Activated T-cell treated with anti-CD3 and anti-CD28 coated beads, Interleukin-2, amount 50 U/mL, for 72 hours (primary cell): Measurements from ENCODE around the gene TICAM1. TPM values are rescaled to one million over a fixed set of nuclear protein-coding genes. Genes with fewer than 3 reads are reported as not detected.
A peak's percentile ranks its signal among the peaks of the same experiment; 100 is the strongest.
"Not testable (repeated sequence)": the region's sequence is repeated elsewhere in the genome, so short reads cannot be mapped to it uniquely, and the experiment has no call there.

ENCODE experiments used
- ATAC-seq, 2 donors: fragments of 150-1000 bp; cut with Tn5 transposase; replicated peaks in 1 of 2; 2 replicates each; pipeline ENCODE4 v1.10.0; 2021; ENCODE audit warnings: moderate library complexity in 2 of 2, mild to moderate bottlenecking in 1 of 2
- DNase-seq, 2 donors: peaks; one replicate each; pipeline ENCODE4 v3.0.0; 2021 to 2022; ENCODE audit warnings: mixed read lengths in 1 of 2
- H3K27ac Mint-ChIP-seq: one replicate; pipeline ENCODE4 v1.8.0; 2022; ENCODE audit warnings: mild to moderate bottlenecking, moderate library complexity, mixed read lengths
- H3K27me3 Mint-ChIP-seq: one replicate; pipeline ENCODE4 v1.8.0; 2022; ENCODE audit warnings: low read depth, mixed read lengths
- H3K36me3 Mint-ChIP-seq, 2 donors: one replicate each; pipeline ENCODE4 v1.8.0; 2022; ENCODE audit warnings: mixed read lengths in 2 of 2, mild to moderate bottlenecking in 1 of 2; ENCODE audit not compliant: insufficient read depth in 2 of 2
- H3K4me1 Mint-ChIP-seq: one replicate; pipeline ENCODE4 v1.8.0; 2022; ENCODE audit warnings: low read depth, mixed read lengths
- H3K4me3 Mint-ChIP-seq, 2 donors: one replicate each; pipeline ENCODE4 v1.8.0; 2022; ENCODE audit warnings: mild to moderate bottlenecking in 2 of 2, mixed read lengths in 2 of 2, moderate library complexity in 2 of 2
- H3K9me3 Mint-ChIP-seq, 2 donors: one replicate each; pipeline ENCODE4 v1.8.0; 2022; ENCODE audit warnings: mixed read lengths in 2 of 2
- total RNA-seq, 2 donors: library from RNA; stranded (reverse); gene quantifications; one replicate each; pipeline ENCODE4 v1.2.3, GENCODE V29; 2022

The TICAM1 gene
- total RNA-seq, 2 donors from 2014 or later: 18.7 to 20.5 TPM

- Mint-ChIP-seq H3K27ac (peak overlapping the region; percentile 98), H3K9me3 (no peaks in the 10 kb centered on the region), H3K4me1 (peaks cover 33% of the 10 kb centered on the region), H3K27me3 (no peaks in the 10 kb centered on the region), H3K4me3 (peak overlapping the region; percentile 89 to 91), H3K36me3 (peaks cover 5 to 8% of the 10 kb centered on the region in 2 donors)
- DNase-seq: no peak
- no peak for ATAC-seq
These were observed 695 bp downstream of the TICAM1 start for GRCh38 chr19:4830768-4831265.

DNA sequence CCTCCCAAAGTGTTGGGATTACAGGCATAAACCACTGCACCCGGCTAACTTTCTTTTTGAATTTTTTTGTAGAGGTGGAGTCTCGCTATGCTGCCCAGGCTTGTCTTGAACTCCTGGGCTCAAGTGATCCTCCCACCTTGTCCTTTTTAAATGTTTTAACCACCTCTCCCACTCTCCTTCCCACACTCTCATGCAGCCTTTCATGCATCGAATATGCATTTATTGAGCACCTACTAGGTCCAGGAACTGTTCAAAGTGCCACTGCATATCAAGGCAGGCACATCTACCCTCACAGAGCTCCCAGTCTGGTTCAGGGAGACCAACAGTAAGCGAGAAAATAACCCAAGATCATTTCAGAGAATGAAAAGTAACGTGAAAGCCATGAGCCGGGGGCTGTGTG, 1.2 kb downstream of the TICAM1 start:
- H3K4me1 Mint-ChIP-seq: peaks cover 33% of the 10 kb centered on the region
- peak overlapping the region; percentile 98 for H3K27ac Mint-ChIP-seq
- H3K27me3 Mint-ChIP-seq: no peaks in the 10 kb centered on the region
- ATAC-seq (no peak), DNase-seq (no peak)
- peaks cover 5 to 8% of the 10 kb centered on the region in 2 donors for H3K36me3 Mint-ChIP-seq
- no peaks in the 10 kb centered on the region for H3K9me3 Mint-ChIP-seq
- H3K4me3 Mint-ChIP-seq: peak overlapping the region; percentile 89 to 91

GRCh38 chr19:4829001-4829712, 2.4 kb downstream of the TICAM1 start:
- Mint-ChIP-seq H3K27ac (peak overlapping the region; percentile 87), H3K27me3 (no peaks in the 10 kb centered on the region), H3K9me3 (no peaks in the 10 kb centered on the region), H3K36me3 (peaks cover 5 to 8% of the 10 kb centered on the region in 2 donors), H3K4me1 (peaks cover 33% of the 10 kb centered on the region), H3K4me3 (peak overlapping the region; percentile 51 to 70)
- ATAC-seq (no peak), DNase-seq (no peak)

GRCh38 chr19:4823577-4823976, 7.9 kb downstream of the TICAM1 start:
- ATAC-seq: no peak
- Mint-ChIP-seq H3K27ac (no peak overlapping the region), H3K36me3 (no peaks in the 10 kb centered on the region), H3K27me3 (no peaks in the 10 kb centered on the region), H3K4me1 (peaks cover 8% of the 10 kb centered on the region), H3K4me3 (no peak overlapping the region), H3K9me3 (no peaks in the 10 kb centered on the region)
- DNase-seq: no peak

DNA sequence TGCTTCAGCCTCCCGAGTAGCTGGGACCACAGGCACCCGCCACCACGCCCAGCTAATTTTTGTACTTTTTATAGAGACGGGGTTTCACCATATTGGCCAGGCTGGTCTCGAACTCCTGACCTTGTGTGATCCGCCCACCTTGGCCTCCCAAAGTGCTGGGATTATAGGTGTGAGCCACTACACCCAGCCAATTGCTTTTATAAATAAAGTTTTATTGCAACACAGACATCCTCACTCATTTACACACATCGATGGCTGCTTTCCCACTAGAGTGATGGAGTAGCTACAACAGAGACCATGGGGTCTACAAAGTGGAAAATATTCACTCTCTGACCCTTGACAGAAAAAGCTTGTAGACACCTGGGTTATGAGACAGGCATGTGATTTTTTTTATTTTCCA, 9.2 kb downstream of the TICAM1 start:
- H3K27ac Mint-ChIP-seq, H3K9me3 Mint-ChIP-seq, ATAC-seq, H3K36me3 Mint-ChIP-seq, DNase-seq, H3K27me3 Mint-ChIP-seq, H3K4me3 Mint-ChIP-seq, H3K4me1 Mint-ChIP-seq: not testable (repeated sequence)

DNA sequence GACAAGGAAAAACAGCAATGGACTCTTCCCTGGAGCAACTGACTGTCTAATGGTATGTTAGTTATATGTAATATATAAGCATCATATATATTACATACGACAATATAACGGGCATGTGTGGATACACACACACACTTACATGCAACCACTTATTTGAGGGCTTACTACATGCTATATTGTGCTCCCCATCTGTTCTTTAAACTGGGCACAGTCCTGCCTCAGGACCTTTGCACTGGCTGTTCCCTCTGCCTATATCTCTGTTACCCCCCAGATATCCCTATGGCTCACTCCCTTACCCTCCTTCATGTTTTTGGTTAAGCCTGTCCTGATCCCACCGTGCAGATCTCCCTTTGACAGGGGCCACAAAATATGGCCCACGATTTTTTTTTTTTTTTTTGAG, 10.2 kb downstream of the TICAM1 start:
- DNase-seq (no peak), ATAC-seq (no peak)
- Mint-ChIP-seq H3K27me3 (no peaks in the 10 kb centered on the region), H3K4me3 (no peak overlapping the region), H3K9me3 (no peaks in the 10 kb centered on the region), H3K27ac (no peak overlapping the region), H3K4me1 (no peaks in the 10 kb centered on the region), H3K36me3 (peaks cover 0 to 3% of the 10 kb centered on the region in 2 donors)

GRCh38 chr19:4817467-4818277, 13.8 kb downstream of the TICAM1 start:
- no peak for ATAC-seq
- DNase-seq: no peak
- Mint-ChIP-seq H3K4me3 (no peak overlapping the region), H3K27me3 (no peaks in the 10 kb centered on the region), H3K27ac (no peak overlapping the region), H3K36me3 (peaks cover 0 to 3% of the 10 kb centered on the region in 2 donors), H3K9me3 (peaks cover 0 to 3% of the 10 kb centered on the region in 2 donors), H3K4me1 (peaks cover 18% of the 10 kb centered on the region)

- ATAC-seq (no peak), DNase-seq (no peak)
- Mint-ChIP-seq H3K27ac (peak overlapping the region; percentile 29), H3K9me3 (peaks cover 0 to 3% of the 10 kb centered on the region in 2 donors), H3K36me3 (peaks cover 0 to 3% of the 10 kb centered on the region in 2 donors), H3K4me1 (peaks cover 22% of the 10 kb centered on the region), H3K4me3 (no peak overlapping the region), H3K27me3 (no peaks in the 10 kb centered on the region)
These were observed 14.6 kb downstream of the TICAM1 start for GRCh38 chr19:4816950-4817278.

DNA sequence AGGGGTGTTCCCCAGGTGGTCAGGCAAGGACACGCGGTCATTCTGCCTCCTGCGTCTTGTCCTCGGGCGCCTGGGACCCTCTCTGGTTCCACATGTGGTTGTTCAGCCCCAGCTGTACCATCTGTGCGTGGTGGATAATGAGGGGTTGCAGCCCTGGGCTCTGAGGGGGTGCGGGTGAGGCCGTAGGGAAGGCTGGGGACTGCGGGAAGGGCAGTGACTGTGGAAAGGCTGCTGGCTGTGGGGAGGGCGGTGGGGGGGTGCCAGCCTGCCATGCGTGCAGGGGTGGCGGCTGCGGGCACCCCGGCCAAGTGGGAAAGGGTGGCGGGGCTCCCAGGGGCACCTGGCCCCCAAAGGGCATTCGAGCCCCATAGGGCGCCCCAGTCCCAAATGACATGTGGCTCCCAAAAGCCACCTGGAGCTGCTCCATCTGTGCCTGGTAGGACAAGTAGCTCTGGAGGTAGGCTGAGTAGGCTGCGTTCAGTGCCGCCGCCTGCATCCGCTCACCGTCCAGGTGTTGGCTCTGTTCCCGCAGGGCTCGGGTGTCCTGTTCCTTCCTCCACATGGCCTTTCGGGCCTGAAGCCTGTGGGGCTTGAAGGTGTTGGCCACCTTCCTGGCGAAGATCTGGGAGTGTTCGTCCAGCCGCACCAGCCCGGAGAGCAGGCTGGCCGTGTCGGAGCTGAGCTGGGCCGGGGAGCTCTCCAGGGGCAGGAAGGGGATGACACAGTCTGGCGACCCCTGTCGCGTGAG, 15.1 kb downstream of the TICAM1 start:
- ATAC-seq: no peak
- peaks cover 0 to 3% of the 10 kb centered on the region in 2 donors for H3K36me3 Mint-ChIP-seq
- H3K9me3 Mint-ChIP-seq: peaks cover 0 to 3% of the 10 kb centered on the region in 2 donors
- H3K4me3 Mint-ChIP-seq: no peak overlapping the region
- no peaks in the 10 kb centered on the region for H3K27me3 Mint-ChIP-seq
- no peak overlapping the region for H3K27ac Mint-ChIP-seq
- DNase-seq: no peak
- peaks cover 27% of the 10 kb centered on the region for H3K4me1 Mint-ChIP-seq

GRCh38 chr19:4815426-4816201, 15.9 kb downstream of the TICAM1 start:
- H3K4me3 Mint-ChIP-seq: peak overlapping the region; percentile 61 to 78
- H3K4me1 Mint-ChIP-seq: peaks cover 31% of the 10 kb centered on the region
- peak overlapping the region; percentile 41 for H3K27ac Mint-ChIP-seq
- peak; percentile 70 to 77 for DNase-seq
- peaks cover 0 to 3% of the 10 kb centered on the region in 2 donors for H3K9me3 Mint-ChIP-seq
- peak; percentile 77 to 84 for ATAC-seq
- peaks cover 0 to 3% of the 10 kb centered on the region in 2 donors for H3K36me3 Mint-ChIP-seq
- H3K27me3 Mint-ChIP-seq: no peaks in the 10 kb centered on the region

- peaks cover 0 to 3% of the 10 kb centered on the region in 2 donors for H3K9me3 Mint-ChIP-seq
- peaks cover 31% of the 10 kb centered on the region for H3K4me1 Mint-ChIP-seq
- peaks cover 0 to 3% of the 10 kb centered on the region in 2 donors for H3K36me3 Mint-ChIP-seq
- ATAC-seq (no peak), DNase-seq (no peak)
- no peaks in the 10 kb centered on the region for H3K27me3 Mint-ChIP-seq
- no peak overlapping the region for H3K27ac Mint-ChIP-seq
- H3K4me3 Mint-ChIP-seq: peak overlapping the region in 1 of 2 donors; percentile 78
These were observed 16.7 kb downstream of the TICAM1 start for GRCh38 chr19:4814625-4815425.
